SK-N-SH (cell line): Measurements from ENCODE around the gene PARVB.

Experiments used
- CTCF ChIP-seq: fragments of 200-600 bp; sonication (generic); IDR thresholded peaks from 2 replicates; pipeline ENCODE4 v1.6.1; 2017; ENCODE audit warnings: antibody characterized with exemption, mild to moderate bottlenecking, moderate library complexity
- JUND ChIP-seq: IDR thresholded peaks from 2 replicates; pipeline ENCODE4 v1.4.0; 2012
- POLR2AphosphoS5 ChIP-seq: IDR thresholded peaks from 2 replicates; pipeline ENCODE4 v1.6.1; 2012; ENCODE audit warnings: low read depth, low read length
- RCOR1 ChIP-seq: fragments of 150-350 bp; IDR thresholded peaks from 2 replicates; pipeline ENCODE4 v1.6.1; 2017; ENCODE audit warnings: antibody characterized with exemption, low read length
- YY1 ChIP-seq: IDR thresholded peaks from 2 replicates; pipeline ENCODE4 v1.4.0; 2012; ENCODE audit warnings: low read depth, mild to moderate bottlenecking
- TF ChIP-seq, protein P1 (sequence below): IDR thresholded peaks from 2 replicates; pipeline ENCODE4 v1.6.1; 2012; ENCODE audit warnings: mild to moderate bottlenecking, low read depth, low read length, moderate library complexity

- TF ChIP-seq YY1 (no peak), JUND (no peak), CTCF (no peak), POLR2AphosphoS5 (no peak), RCOR1 (no peak)
- TF ChIP-seq, protein P1, sequence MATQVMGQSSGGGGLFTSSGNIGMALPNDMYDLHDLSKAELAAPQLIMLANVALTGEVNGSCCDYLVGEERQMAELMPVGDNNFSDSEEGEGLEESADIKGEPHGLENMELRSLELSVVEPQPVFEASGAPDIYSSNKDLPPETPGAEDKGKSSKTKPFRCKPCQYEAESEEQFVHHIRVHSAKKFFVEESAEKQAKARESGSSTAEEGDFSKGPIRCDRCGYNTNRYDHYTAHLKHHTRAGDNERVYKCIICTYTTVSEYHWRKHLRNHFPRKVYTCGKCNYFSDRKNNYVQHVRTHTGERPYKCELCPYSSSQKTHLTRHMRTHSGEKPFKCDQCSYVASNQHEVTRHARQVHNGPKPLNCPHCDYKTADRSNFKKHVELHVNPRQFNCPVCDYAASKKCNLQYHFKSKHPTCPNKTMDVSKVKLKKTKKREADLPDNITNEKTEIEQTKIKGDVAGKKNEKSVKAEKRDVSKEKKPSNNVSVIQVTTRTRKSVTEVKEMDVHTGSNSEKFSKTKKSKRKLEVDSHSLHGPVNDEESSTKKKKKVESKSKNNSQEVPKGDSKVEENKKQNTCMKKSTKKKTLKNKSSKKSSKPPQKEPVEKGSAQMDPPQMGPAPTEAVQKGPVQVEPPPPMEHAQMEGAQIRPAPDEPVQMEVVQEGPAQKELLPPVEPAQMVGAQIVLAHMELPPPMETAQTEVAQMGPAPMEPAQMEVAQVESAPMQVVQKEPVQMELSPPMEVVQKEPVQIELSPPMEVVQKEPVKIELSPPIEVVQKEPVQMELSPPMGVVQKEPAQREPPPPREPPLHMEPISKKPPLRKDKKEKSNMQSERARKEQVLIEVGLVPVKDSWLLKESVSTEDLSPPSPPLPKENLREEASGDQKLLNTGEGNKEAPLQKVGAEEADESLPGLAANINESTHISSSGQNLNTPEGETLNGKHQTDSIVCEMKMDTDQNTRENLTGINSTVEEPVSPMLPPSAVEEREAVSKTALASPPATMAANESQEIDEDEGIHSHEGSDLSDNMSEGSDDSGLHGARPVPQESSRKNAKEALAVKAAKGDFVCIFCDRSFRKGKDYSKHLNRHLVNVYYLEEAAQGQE, result no peak
These were observed 34.1 kb upstream of the PARVB start for GRCh38 chr22:43990044-43990443.
